ENCODE measurements around the gene PKMYT1.

DNA sequence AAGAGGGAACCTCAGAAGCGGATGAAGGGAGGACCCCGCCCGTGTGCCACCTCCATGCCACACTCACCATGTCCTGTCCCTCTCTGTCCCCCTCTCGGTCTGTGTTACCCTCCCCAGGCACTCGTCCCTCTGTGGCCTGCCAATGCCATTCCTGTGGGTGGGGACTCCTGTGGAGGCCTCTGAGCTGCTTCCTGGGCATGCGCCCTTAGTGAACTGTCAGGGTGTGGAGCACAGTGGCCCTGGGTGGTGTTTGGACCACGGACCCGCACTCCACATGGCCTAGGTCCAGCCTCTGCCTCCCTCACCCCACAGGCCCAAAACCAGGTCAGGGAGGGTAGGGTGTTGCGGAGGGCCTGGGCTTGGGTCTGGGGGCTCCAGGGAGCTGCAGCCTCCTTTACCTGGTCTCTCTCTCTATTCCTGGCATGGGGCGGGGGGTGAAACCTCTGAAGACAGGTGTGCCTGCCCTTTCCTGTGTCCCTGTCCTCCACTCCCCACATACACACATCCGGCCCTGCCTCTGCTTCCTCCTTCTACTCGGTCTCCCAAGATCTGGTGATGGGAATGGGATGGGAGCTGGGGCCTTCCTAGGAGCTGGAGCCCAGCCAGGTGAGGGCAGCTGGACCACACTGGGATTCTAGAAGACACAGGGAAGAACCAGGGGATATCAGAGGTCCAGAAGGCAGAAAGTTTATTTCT, 11.5 kb upstream of the PKMYT1 start:
- TF ChIP-seq, protein P1, sequence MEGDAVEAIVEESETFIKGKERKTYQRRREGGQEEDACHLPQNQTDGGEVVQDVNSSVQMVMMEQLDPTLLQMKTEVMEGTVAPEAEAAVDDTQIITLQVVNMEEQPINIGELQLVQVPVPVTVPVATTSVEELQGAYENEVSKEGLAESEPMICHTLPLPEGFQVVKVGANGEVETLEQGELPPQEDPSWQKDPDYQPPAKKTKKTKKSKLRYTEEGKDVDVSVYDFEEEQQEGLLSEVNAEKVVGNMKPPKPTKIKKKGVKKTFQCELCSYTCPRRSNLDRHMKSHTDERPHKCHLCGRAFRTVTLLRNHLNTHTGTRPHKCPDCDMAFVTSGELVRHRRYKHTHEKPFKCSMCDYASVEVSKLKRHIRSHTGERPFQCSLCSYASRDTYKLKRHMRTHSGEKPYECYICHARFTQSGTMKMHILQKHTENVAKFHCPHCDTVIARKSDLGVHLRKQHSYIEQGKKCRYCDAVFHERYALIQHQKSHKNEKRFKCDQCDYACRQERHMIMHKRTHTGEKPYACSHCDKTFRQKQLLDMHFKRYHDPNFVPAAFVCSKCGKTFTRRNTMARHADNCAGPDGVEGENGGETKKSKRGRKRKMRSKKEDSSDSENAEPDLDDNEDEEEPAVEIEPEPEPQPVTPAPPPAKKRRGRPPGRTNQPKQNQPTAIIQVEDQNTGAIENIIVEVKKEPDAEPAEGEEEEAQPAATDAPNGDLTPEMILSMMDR (IDR thresholded peaks at IDR 0.05; ENCODE audit: insufficient read depth, low read length) = no peak
- TF ChIP-seq POLR2AphosphoS5 (IDR thresholded peaks at IDR 0.05; ENCODE audit: low read depth) = no peak
- TF ChIP-seq SPI1 (IDR thresholded peaks at IDR 0.05; ENCODE audit: borderline replicate concordance, low read depth) = no peak

All from HL-60 (cell line).